Measurements from ENCODE around the gene SLC16A1. TPM values are rescaled to one million over a fixed set of nuclear protein-coding genes. Genes with fewer than 3 reads are reported as not detected.
A peak's percentile ranks its signal among the peaks of the same experiment; 100 is the strongest.

The SLC16A1 gene
- total and polyA plus RNA-seq, 2 experiments from 2014 or later = 231 to 593 TPM

GRCh38 chr1:112876315-112876714, 79.7 kb downstream of the SLC16A1 start:
- Histone ChIP-seq H2AFZ (no peak overlapping the region), H3K27me3 (ENCODE audit: insufficient read depth) (no peaks in the 10 kb centered on the region), H3F3A (replicated peaks; ENCODE audit: low read depth) (0 out of 2 replicates have a peak, but pooled peaks cover 5% of the 10 kb centered on the region), H4K20me1 (replicated peaks; ENCODE audit: insufficient read depth) (no peaks in the 10 kb centered on the region), H3K4me2 (no peak overlapping the region), H3K9me2 (ENCODE audit: insufficient read depth) (no peaks in the 10 kb centered on the region), H3K4me3 (no peak overlapping the region), H3K27ac (ENCODE audit: low read depth) (no peak overlapping the region), H3K36me3 (ENCODE audit: insufficient read depth) (no peaks in the 10 kb centered on the region), H3K4me1 (ENCODE audit: insufficient read depth) (peaks cover 21% of the 10 kb centered on the region), H3K79me2 (replicated peaks; ENCODE audit: insufficient read depth) (no peaks in the 10 kb centered on the region)
- ATAC-seq (no peak), DNase-seq (ENCODE audit: low spot score) (no peak)
- Mint-ChIP-seq H3K36me3 (ENCODE audit: low read depth) (0 out of 3 replicates have a peak, but pooled peaks cover 4% of the 10 kb centered on the region), H3K4me3 (no peak overlapping the region), H3K27me3 (ENCODE audit: insufficient read depth, low read depth, poor library complexity) (peaks cover 10% of the 10 kb centered on the region), H3K27ac (no peak overlapping the region), H3K4me1 (peaks cover 35% of the 10 kb centered on the region), H3K9me3 (no peaks in the 10 kb centered on the region)
- TF ChIP-seq ETS1 (IDR thresholded peaks at IDR 0.05) = no peak
- TF ChIP-seq, protein P1, sequence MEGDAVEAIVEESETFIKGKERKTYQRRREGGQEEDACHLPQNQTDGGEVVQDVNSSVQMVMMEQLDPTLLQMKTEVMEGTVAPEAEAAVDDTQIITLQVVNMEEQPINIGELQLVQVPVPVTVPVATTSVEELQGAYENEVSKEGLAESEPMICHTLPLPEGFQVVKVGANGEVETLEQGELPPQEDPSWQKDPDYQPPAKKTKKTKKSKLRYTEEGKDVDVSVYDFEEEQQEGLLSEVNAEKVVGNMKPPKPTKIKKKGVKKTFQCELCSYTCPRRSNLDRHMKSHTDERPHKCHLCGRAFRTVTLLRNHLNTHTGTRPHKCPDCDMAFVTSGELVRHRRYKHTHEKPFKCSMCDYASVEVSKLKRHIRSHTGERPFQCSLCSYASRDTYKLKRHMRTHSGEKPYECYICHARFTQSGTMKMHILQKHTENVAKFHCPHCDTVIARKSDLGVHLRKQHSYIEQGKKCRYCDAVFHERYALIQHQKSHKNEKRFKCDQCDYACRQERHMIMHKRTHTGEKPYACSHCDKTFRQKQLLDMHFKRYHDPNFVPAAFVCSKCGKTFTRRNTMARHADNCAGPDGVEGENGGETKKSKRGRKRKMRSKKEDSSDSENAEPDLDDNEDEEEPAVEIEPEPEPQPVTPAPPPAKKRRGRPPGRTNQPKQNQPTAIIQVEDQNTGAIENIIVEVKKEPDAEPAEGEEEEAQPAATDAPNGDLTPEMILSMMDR (conservative IDR thresholded peaks at IDR 0.05; ENCODE audit: low read depth in 2 of 2) = no peak

DNA sequence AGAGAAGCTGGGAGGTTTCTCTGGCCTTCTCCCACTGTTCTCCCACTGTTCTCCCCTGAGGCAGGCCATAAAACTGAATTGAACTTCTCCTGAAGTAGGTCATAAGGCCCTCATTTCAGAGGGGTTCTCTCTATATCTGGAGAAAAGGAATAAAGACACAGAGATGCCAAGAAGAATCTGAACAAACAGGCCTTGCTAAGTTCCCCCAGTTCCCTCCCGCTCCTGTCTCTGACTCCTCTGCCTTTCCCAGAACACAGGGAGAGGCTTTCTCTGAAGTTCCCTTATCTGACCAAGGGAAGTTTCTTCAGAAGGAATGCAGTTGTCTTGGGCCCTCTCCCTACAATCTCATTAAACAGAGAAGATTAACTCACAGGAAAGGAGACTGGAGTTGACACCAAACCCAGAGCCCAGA, 83.4 kb downstream of the SLC16A1 start:
- Histone ChIP-seq H3K36me3 (ENCODE audit: insufficient read depth) (no peaks in the 10 kb centered on the region), H3K4me1 (ENCODE audit: insufficient read depth) (peaks cover 13% of the 10 kb centered on the region), H4K20me1 (replicated peaks; ENCODE audit: insufficient read depth) (no peaks in the 10 kb centered on the region), H3K79me2 (replicated peaks; ENCODE audit: insufficient read depth) (no peaks in the 10 kb centered on the region), H3K4me3 (no peak overlapping the region), H3K27ac (ENCODE audit: low read depth) (peak overlapping the region; percentile 82), H3K4me2 (0 out of 2 replicates have a peak overlapping the region, but pooled peaks have one; percentile 34), H3K27me3 (ENCODE audit: insufficient read depth) (no peaks in the 10 kb centered on the region), H2AFZ (peak overlapping the region; percentile 56; the same call in 1 of the 2 replicates), H3K9me2 (ENCODE audit: insufficient read depth) (peaks cover 8% of the 10 kb centered on the region; the same call in 1 of the 2 replicates), H3F3A (replicated peaks; ENCODE audit: low read depth) (0 out of 2 replicates have a peak, but pooled peaks cover 2% of the 10 kb centered on the region)
- H3K27ac Mint-ChIP-seq = peak overlapping the region; percentile 49; the same call in 1 of the 2 replicates
- H3K4me3 Mint-ChIP-seq = no peak overlapping the region
- no peak for DNase-seq (ENCODE audit: low spot score)
- peaks cover 27% of the 10 kb centered on the region for H3K4me1 Mint-ChIP-seq
- H3K9me3 Mint-ChIP-seq = no peaks in the 10 kb centered on the region
- 0 out of 3 replicates have a peak, but pooled peaks cover 4% of the 10 kb centered on the region for H3K36me3 Mint-ChIP-seq (ENCODE audit: low read depth)
- peak; percentile 65 for ATAC-seq
- peaks cover 10% of the 10 kb centered on the region for H3K27me3 Mint-ChIP-seq (ENCODE audit: insufficient read depth, low read depth, poor library complexity)
- TF ChIP-seq POLR2AphosphoS5 (IDR thresholded peaks at IDR 0.05; ENCODE audit: low read depth) (no peak), JUNB (IDR thresholded peaks at IDR 0.05; ENCODE audit: unreplicated experiment) (no peak), EZH2 (IDR thresholded peaks at IDR 0.05; ENCODE audit: low read depth, unreplicated experiment) (no peak), NANOG (IDR thresholded peaks at IDR 0.05; ENCODE audit: borderline replicate concordance) (no peak), ZNF462 (CRISPR knock-in tag; IDR thresholded peaks at IDR 0.05) (no peak), STAT1 (IDR thresholded peaks at IDR 0.05; ENCODE audit: unreplicated experiment) (no peak), ZNF114 (CRISPR knock-in tag; IDR thresholded peaks at IDR 0.05) (no peak)
- TF ChIP-seq, protein P1 (conservative IDR thresholded peaks at IDR 0.05; ENCODE audit: low read depth in 2 of 2) = no peak

All from GM23338 (cell line).